ENCODE measurements around the gene BABAM2.

DNA sequence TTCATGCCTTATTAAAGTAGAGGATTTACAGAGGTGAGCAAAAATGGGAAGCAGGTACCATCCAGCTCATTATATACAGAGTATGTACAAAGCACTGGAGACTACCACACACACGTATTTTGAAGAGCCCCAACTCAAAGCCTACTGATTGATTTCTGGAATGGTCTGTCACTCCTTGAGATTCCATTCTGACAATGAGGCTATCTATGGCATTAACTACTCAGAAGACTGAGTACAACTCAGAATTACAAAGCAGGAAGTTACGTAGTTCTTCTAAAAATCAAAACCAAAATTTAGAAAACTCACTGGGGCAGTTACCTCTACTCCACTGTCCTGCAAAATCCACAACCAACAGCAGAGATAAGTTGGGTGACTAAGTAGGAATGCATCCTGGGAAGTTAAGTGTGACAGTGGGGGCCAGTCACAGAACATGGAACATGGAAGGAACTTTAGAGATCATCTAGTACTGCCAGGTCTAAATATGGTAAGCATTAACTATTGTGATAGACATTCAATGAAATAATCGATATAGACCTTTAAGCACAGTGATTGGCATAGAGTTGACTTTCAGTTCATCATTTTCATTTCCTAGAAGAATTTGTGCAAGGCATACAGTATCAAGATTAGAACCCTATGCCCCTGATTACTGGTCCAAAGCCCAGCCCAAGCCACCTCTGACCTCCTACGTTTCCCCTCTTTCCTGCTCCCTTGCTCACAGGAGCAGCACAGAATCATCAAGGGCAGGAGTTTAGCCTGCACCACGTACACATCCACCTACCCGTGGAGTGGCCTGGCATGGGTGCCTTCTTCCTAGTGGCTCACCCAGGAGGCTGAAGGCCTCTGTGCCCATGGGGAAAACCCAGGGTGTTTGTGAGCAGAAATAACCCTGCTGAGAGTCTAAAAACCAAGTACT lies 422.0 kb downstream of the BABAM2 start:
- TF ChIP-seq, protein P1, sequence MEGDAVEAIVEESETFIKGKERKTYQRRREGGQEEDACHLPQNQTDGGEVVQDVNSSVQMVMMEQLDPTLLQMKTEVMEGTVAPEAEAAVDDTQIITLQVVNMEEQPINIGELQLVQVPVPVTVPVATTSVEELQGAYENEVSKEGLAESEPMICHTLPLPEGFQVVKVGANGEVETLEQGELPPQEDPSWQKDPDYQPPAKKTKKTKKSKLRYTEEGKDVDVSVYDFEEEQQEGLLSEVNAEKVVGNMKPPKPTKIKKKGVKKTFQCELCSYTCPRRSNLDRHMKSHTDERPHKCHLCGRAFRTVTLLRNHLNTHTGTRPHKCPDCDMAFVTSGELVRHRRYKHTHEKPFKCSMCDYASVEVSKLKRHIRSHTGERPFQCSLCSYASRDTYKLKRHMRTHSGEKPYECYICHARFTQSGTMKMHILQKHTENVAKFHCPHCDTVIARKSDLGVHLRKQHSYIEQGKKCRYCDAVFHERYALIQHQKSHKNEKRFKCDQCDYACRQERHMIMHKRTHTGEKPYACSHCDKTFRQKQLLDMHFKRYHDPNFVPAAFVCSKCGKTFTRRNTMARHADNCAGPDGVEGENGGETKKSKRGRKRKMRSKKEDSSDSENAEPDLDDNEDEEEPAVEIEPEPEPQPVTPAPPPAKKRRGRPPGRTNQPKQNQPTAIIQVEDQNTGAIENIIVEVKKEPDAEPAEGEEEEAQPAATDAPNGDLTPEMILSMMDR (conservative IDR thresholded peaks at IDR 0.05; ENCODE audit: low read depth, low read length), result no peak
- TF ChIP-seq EZH2 (IDR thresholded peaks at IDR 0.05; ENCODE audit: low read length, unreplicated experiment), result no peak

Measured in PC-3 (cell line).